GM23338 (cell line): ENCODE measurements around the gene TADA2A. TPM values are rescaled to one million over a fixed set of nuclear protein-coding genes. Genes with fewer than 3 reads are reported as not detected.

Experiments used
- ATAC-seq: fragments of 200-7000 bp; cut with Tn5 transposase; 3 replicates; pipeline ENCODE4 v1.9.1; 2020
- DNase-seq: peaks from one replicate; pipeline ENCODE4 v3.0.0-alpha.2; 2015; ENCODE audit warnings: low spot score
- H2AFZ ChIP-seq: fragments of 200-600 bp; sonication (generic); 2 replicates; pipeline ENCODE4 v1.8.0; 2016; ENCODE audit warnings: antibody characterized with exemption, mild to moderate bottlenecking, moderate library complexity
- H3F3A ChIP-seq: fragments of 200-600 bp; sonication (generic); replicated peaks from 2 replicates; pipeline ENCODE4 v1.8.0; 2017; ENCODE audit warnings: antibody characterized with exemption, mixed run types, low read depth
- H3K27ac ChIP-seq: fragments of 200-600 bp; sonication (generic); 2 replicates; pipeline ENCODE4 v1.6.1; 2016; ENCODE audit warnings: low read depth
- H3K27me3 ChIP-seq: fragments of 200-600 bp; sonication (generic); 2 replicates; pipeline ENCODE4 v1.8.0; 2016; ENCODE audit warnings: mild to moderate bottlenecking, mixed run types, moderate library complexity; ENCODE audit not compliant: insufficient read depth
- H3K36me3 ChIP-seq: fragments of 200-600 bp; sonication (generic); 2 replicates; pipeline ENCODE4 v1.8.0; 2016; ENCODE audit warnings: mild to moderate bottlenecking; ENCODE audit not compliant: insufficient read depth
- H3K4me1 ChIP-seq: fragments of 200-600 bp; sonication (generic); 2 replicates; pipeline ENCODE4 v1.8.0; 2016; ENCODE audit warnings: mild to moderate bottlenecking, moderate library complexity; ENCODE audit not compliant: insufficient read depth
- H3K4me2 ChIP-seq: fragments of 200-600 bp; sonication (generic); 2 replicates; pipeline ENCODE4 v1.7.1; 2017; ENCODE audit warnings: mixed run types
- H3K4me3 ChIP-seq: fragments of 200-600 bp; sonication (generic); 2 replicates; pipeline ENCODE4 v1.6.1; 2016; ENCODE audit warnings: mixed run types
- H3K79me2 ChIP-seq: fragments of 200-600 bp; sonication (generic); replicated peaks from 2 replicates; pipeline ENCODE4 v1.8.0; 2017; ENCODE audit warnings: mild to moderate bottlenecking; ENCODE audit not compliant: insufficient read depth
- H3K9me2 ChIP-seq: fragments of 200-600 bp; sonication (generic); 2 replicates; pipeline ENCODE4 v1.8.0; 2017; ENCODE audit not compliant: insufficient read depth
- H4K20me1 ChIP-seq: fragments of 200-600 bp; sonication (generic); replicated peaks from 2 replicates; pipeline ENCODE4 v1.8.0; 2017; ENCODE audit warnings: mild to moderate bottlenecking; ENCODE audit not compliant: insufficient read depth
- H3K27ac Mint-ChIP-seq: 2 replicates; pipeline ENCODE4 v1.8.0; 2020; ENCODE audit warnings: inconsistent platforms, mild to moderate bottlenecking, moderate library complexity, mixed read lengths
- H3K27me3 Mint-ChIP-seq: 3 replicates; pipeline ENCODE4 v1.8.0; 2022; ENCODE audit warnings: low read depth, mild to moderate bottlenecking, moderate library complexity, mixed read lengths, inconsistent platforms; ENCODE audit not compliant: insufficient read depth, poor library complexity
- H3K36me3 Mint-ChIP-seq: 3 replicates; pipeline ENCODE4 v1.8.0; 2021; ENCODE audit warnings: low read depth, mild to moderate bottlenecking, inconsistent platforms, moderate library complexity, mixed read lengths
- H3K4me1 Mint-ChIP-seq: 3 replicates; pipeline ENCODE4 v1.8.0; 2020; ENCODE audit warnings: mild to moderate bottlenecking, inconsistent platforms, mixed read lengths
- H3K4me3 Mint-ChIP-seq: 3 replicates; pipeline ENCODE4 v1.8.0; 2021; ENCODE audit warnings: moderate library complexity, mild to moderate bottlenecking, inconsistent platforms, mixed read lengths
- H3K9me3 Mint-ChIP-seq: 3 replicates; pipeline ENCODE4 v1.8.0; 2020; ENCODE audit warnings: moderate library complexity, mild to moderate bottlenecking, inconsistent platforms, mixed read lengths
- CREB1 ChIP-seq: fragments of 250-450 bp; sonication (Bioruptor Pico); IDR thresholded peaks from 2 replicates; pipeline ENCODE4 v1.5.0; 2020; ENCODE audit warnings: low read depth, mild to moderate bottlenecking, moderate library complexity
- EZH2phosphoT487 ChIP-seq: fragments of 200-600 bp; sonication (generic); IDR thresholded peaks from one replicate; pipeline ENCODE4 v1.8.1; 2018; ENCODE audit warnings: antibody characterized with exemption; ENCODE audit not compliant: unreplicated experiment
- JUNB ChIP-seq: IDR thresholded peaks from one replicate; pipeline ENCODE4 v1.6.1; 2016; ENCODE audit warnings: antibody characterized with exemption; ENCODE audit not compliant: unreplicated experiment
- NANOG ChIP-seq: IDR thresholded peaks from 2 replicates; pipeline ENCODE4 v1.6.1; 2016; ENCODE audit warnings: antibody characterized with exemption, borderline replicate concordance
- REST ChIP-seq: IDR thresholded peaks from one replicate; pipeline ENCODE4 v1.6.1; 2018; ENCODE audit warnings: antibody characterized with exemption; ENCODE audit not compliant: unreplicated experiment
- ZNF331 ChIP-seq: fragments of 250-450 bp; sonication (Bioruptor Pico); IDR thresholded peaks from 2 replicates; pipeline ENCODE4 v1.5.0; 2020; ENCODE audit warnings: low read depth, mild to moderate bottlenecking, moderate library complexity
- polyA plus RNA-seq: library from polyadenylated mRNA; unstranded; fragments of >200 nt; fragmentation: Nextera tagmentation; extraction: Ambion mirVana; gene quantifications from 2 replicates; pipeline ENCODE4 v1.2.1, GENCODE V29; 2016
- total RNA-seq: library from RNA; depleted of rRNA; stranded (reverse); fragments of >200 nt; shearing (Covaris generic); gene quantifications from 2 replicates; pipeline ENCODE4 v1.2.3, GENCODE V29; 2014; rRNA removed
- TF ChIP-seq, protein P1 (sequence below), 2 experiments: fragments of 200-600 bp in 1 of 2; sonication (generic) in 1 of 2; conservative IDR thresholded peaks; 2 replicates each; pipeline versions ENCODE4 v1.5.1 to v1.6.1; 2016 to 2017; ENCODE audit warnings: antibody characterized with exemption in 2 of 2, low read depth in 2 of 2, mild to moderate bottlenecking in 2 of 2, moderate library complexity in 1 of 2

TADA2A gene
- total and polyA plus RNA-seq, 2 experiments from 2014 or later, result 14.5 to 17.1 TPM

DNA sequence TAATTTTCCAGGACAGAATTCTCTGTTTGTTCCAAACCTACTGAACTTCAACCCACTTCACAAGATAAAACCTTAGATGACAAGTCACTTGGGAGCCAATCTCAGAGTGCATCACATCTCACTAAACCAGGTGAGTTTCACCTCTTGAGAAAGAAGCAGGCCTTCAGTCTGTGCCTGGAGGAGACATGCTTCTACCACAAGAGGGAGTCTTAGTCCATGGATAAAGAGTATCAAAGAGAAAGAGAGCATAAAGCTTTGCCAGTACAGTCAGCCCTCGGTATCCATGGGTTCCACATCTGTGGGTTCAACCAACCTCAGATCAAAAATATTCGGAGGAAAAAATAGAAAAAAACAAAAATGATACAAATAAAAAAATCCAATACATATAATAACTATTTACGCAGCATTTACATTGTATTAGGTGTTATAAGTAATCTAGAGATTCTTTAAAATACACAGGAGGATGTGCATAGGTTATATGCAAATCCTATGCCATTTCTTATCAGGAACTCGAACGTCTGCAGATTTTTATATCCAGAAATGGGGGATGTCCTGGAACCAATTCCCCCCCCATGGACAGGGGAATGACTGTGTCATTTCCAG is 120.7 kb downstream of the TADA2A start:
- Histone ChIP-seq H3K79me2 (no peaks in the 10 kb centered on the region), H3K27me3 (no peaks in the 10 kb centered on the region), H4K20me1 (no peaks in the 10 kb centered on the region), H2AFZ (no peak overlapping the region), H3F3A (no peaks in the 10 kb centered on the region; the same call in 1 of the 2 replicates), H3K4me2 (no peak overlapping the region), H3K4me3 (no peak overlapping the region), H3K4me1 (no peaks in the 10 kb centered on the region), H3K36me3 (0 out of 2 replicates have a peak, but pooled peaks cover 4% of the 10 kb centered on the region), H3K9me2 (no peaks in the 10 kb centered on the region), H3K27ac (no peak overlapping the region)
- no peaks in the 10 kb centered on the region for H3K4me1 Mint-ChIP-seq
- H3K27me3 Mint-ChIP-seq, result no peaks in the 10 kb centered on the region
- H3K27ac Mint-ChIP-seq, result no peak overlapping the region
- no peaks in the 10 kb centered on the region for H3K9me3 Mint-ChIP-seq
- TF ChIP-seq, protein P1, sequence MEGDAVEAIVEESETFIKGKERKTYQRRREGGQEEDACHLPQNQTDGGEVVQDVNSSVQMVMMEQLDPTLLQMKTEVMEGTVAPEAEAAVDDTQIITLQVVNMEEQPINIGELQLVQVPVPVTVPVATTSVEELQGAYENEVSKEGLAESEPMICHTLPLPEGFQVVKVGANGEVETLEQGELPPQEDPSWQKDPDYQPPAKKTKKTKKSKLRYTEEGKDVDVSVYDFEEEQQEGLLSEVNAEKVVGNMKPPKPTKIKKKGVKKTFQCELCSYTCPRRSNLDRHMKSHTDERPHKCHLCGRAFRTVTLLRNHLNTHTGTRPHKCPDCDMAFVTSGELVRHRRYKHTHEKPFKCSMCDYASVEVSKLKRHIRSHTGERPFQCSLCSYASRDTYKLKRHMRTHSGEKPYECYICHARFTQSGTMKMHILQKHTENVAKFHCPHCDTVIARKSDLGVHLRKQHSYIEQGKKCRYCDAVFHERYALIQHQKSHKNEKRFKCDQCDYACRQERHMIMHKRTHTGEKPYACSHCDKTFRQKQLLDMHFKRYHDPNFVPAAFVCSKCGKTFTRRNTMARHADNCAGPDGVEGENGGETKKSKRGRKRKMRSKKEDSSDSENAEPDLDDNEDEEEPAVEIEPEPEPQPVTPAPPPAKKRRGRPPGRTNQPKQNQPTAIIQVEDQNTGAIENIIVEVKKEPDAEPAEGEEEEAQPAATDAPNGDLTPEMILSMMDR (conservative IDR thresholded peaks at IDR 0.05; ENCODE audit: low read depth in 2 of 2), result peak; percentile 90 to 93
- TF ChIP-seq ZNF331 (CRISPR knock-in tag) (no peak), JUNB (no peak), CREB1 (CRISPR knock-in tag) (no peak), NANOG (no peak), EZH2phosphoT487 (no peak), REST (no peak)
- H3K4me3 Mint-ChIP-seq, result no peak overlapping the region
- DNase-seq (peak; percentile 92), ATAC-seq (peak; percentile 98)
- H3K36me3 Mint-ChIP-seq, result peaks cover 9% of the 10 kb centered on the region

Other genes starting within 250 kb of the TADA2A start
- not detected in 2 replicates for gene C17orf78, start 30.9 kb upstream of the TADA2A start, total RNA-seq
- gene C17orf78, start 30.9 kb upstream of the TADA2A start, polyA plus RNA-seq, result 0.19 TPM in 1 of 2 replicates, not detected in the other
- 136 and 164 TPM in 2 replicates for gene ACACA, start 50 bp upstream of the TADA2A start, total RNA-seq
- 53.5 and 59.6 TPM in 2 replicates for gene ACACA, start 50 bp upstream of the TADA2A start, polyA plus RNA-seq
- gene DUSP14, start 83.0 kb downstream of the TADA2A start, total RNA-seq, result 38.7 and 41.2 TPM in 2 replicates
- 34.3 and 36.7 TPM in 2 replicates for gene DUSP14, start 83.0 kb downstream of the TADA2A start, polyA plus RNA-seq
- 15.4 and 18.6 TPM in 2 replicates for gene SYNRG, start 202.5 kb downstream of the TADA2A start, total RNA-seq
- 17.3 and 22.6 TPM in 2 replicates for gene SYNRG, start 202.5 kb downstream of the TADA2A start, polyA plus RNA-seq
- 45.3 and 46.2 TPM in 2 replicates for gene DDX52, start 236.6 kb downstream of the TADA2A start, total RNA-seq
- gene DDX52, start 236.6 kb downstream of the TADA2A start, polyA plus RNA-seq, result 46.0 and 61.3 TPM in 2 replicates